Measurements from ENCODE around the gene SURF6.
A peak's percentile ranks its signal among the peaks of the same experiment; 100 is the strongest.

Gene SURF6

GRCh38 chr9:133367778-133368177 lies 31.8 kb upstream of the SURF6 start:
- DNase-seq: no peak

DNA sequence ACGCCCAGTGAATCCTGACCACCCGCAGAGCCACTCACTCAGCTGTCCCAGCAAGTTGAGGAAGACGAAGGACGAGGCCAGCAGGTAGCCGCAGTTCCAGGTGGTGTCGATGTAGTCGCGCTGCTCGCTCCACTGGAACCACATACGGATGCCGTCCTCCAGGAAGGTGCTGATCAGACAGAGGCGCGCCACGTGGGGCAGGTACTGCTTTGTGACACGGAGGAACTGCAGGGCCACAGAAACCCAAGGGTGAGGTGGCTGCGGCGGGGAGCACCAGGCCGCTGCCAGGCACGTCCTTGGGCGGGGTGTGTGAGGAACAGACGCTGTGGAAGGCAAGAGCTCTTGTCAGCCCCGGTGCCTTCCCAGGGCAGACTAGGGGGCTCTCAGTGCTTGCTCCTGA lies 31.2 kb upstream of the SURF6 start:
- DNase-seq: no peak

- DNase-seq: no peak
Measured at GRCh38 chr9:133366435-133366834, 30.4 kb upstream of the SURF6 start.

DNA sequence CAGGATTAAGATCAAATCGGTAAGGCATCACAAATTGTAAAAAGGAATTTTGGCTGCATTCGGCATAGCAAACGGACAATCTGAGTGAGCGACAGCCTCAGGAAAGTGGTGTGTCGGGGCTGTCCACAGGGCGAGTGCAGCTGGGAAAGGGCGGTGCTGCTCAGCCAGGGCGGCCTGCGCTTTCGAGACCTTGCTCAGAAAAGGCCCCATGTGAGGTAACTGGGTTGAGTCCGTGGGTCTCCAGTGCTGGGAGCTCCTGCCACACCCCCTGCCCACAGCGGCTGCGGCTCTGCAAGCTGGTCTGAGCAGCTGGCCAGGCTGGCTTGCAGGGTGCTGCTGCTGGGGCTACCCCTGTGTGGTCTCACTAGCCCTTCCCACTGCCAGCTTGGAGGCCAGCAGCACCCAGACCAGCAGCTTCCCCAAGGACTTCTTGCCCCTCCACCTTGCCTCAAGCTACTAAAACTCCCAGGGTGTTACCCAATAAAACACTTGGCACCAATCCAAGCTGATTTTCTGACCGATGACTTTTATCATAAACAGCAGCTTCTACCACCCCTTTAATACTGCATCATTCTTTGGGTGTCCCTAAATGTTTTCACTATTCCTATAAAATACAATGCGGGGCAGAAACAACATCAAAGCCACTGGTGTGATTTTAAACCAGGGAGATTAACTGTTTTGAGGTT lies 26.5 kb upstream of the SURF6 start:
- DNase-seq: no peak

- no peak for DNase-seq
Measured at GRCh38 chr9:133361507-133362092, 25.6 kb upstream of the SURF6 start.

DNA sequence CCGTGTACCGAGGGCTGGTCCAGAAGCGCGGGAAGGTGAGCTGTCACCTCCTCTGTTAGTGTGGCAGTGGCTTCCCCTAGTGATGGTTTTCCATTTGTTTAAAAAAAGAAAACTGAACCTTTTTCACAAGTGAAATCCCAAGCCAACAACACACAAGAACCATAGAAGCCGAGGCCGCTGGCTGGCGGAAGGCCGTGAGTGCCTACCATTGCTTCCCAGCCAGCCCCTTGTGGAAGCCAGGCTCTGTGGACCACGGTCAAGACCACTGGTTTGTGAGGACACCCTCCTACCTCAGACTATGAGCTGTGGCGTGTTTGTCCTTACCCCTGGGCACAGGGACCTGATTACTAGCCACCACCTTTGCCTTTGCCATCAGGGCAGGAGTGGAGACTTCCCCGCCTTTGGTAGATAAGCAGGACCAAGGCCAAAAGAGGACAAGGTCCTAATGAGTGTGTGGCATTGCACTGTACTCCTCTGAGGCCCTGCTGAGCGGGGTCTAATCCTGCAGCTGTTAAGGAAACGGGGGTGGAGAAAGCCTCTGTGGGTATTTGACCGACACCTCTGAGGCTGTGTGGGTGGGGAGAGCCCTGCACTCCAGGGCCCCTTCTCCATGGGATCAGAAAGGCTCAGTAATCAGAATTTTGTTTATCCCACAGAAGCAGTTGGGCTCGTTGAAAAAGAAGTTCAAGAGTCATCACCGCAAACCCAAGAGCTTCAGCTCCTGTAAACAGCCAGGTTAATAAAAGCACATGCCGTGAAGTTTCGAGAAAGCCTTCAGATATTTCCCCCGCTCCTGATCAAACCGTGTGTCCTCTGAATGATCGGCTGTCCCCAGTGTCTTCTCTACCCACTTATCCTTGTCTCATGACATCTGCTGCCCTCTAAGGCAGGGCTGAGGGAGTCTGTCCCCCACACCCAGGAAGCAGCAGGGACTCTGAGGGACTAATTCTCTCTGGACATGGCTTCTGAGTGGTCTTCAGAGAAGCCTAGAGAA lies 24.7 kb upstream of the SURF6 start:
- no peak for DNase-seq

- no peak for DNase-seq
Measured at GRCh38 chr9:133359399-133360175, 23.6 kb upstream of the SURF6 start.

- DNase-seq: no peak
Measured at GRCh38 chr9:133357656-133358055, 21.7 kb upstream of the SURF6 start.

GRCh38 chr9:133356391-133357091 lies 20.6 kb upstream of the SURF6 start, which contains the start of the genes SURF1 and SURF2:
TSS of gene SURF1 (minus strand) at chr9:133356487. CDS start at chr9:133356453, 34 bp downstream.
TSS of gene SURF2 (plus strand) at chr9:133356550. CDS start at chr9:133356593, 43 bp downstream.
- DNase-seq: peak; percentile 82

DNA sequence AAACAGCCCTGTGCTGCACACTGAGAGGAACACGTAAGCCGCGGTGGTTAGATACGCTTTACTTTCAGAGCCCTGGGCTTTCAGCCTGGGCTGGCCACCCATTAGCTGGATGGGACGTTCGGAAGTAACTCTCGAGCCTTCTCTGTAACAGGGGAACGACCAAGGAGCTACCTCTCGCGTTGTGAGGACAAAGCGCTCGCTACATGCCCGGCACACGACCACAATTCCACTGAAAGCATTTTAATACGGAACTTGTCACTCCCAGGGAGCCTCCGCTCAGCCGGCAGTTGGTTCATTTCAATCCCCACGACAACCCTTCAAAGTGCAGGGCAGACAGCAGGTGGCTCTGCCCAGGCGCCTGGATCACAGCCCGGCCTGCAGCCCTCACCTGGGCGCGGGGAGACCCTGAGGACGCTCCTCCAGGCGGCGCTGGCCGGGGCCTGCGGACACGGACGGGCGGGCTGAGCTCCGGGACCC lies 19.9 kb upstream of the SURF6 start:
- DNase-seq: peak; percentile 34

GRCh38 chr9:133354766-133355165 lies 18.8 kb upstream of the SURF6 start:
- DNase-seq: no peak

DNA sequence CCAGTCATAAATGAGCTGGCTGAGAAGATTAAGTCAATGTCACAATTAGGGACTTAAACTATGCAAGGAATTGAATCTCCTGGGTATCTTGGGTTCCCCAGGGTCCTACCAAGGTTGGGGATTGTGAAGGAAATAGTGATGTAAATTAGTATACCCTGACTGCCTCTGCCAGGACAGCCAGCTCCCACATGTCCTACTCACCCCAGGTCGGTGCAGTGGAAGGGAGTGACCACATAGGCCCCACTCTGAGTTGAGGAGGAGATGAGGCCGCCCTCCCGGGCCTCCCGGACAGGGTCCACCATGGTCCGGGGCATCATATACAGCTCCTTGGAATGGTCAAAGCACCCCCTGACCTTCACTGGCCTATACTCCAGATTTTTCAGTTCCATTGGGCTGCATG lies 17.6 kb upstream of the SURF6 start:
- no peak for DNase-seq

GRCh38 chr9:133352635-133353340 lies 16.8 kb upstream of the SURF6 start:
- DNase-seq: no peak

GRCh38 chr9:133351908-133352634 lies 16.1 kb upstream of the SURF6 start:
- DNase-seq: peak; percentile 33

DNA sequence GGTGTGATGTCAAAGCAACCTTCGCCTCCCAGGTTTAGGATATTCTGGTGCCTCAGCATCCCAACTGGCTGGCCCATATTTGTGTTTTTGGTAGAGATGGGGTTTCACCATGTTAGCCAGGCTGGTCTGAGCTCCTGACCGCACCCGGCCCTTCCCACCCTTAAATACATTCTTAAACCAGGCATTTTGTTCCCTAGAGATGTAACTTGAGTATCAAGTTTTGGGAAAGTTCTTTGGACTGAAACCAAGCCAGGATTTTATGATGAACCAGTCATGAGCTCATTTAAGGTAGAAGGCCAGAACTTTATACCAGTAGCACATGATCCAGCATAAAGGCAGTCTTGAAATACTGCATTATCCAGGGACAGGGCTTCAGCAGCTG lies 15.5 kb upstream of the SURF6 start:
- DNase-seq: no peak

DNA sequence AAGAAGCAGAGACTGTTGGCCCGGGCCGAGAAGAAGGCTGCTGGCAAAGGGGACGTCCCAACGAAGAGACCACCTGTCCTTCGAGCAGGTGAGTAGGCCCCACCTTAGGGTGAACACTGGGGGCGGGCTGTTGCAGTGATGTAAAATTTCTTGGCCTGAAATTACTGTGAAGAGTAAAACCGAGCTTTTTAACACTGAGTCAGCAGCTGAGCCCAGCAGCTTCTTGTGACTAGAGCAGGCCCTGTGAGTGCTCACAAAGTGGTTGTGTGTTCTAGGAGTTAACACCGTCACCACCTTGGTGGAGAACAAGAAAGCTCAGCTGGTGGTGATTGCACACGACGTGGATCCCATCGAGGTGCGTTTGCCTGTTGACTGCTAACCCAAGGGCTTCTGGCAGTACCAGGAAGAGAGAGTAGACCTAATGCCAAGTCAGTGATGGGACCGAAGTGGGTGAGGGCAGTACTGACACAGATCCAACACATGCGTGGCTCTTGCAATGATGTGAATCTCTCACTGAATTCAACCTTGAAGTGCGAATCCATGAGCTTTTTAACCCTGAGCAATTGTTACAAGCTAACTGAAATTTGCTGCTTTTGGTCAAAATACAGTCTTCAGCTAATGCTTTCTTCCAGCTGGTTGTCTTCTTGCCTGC lies 14.1 kb upstream of the SURF6 start:
- DNase-seq: no peak

DNA sequence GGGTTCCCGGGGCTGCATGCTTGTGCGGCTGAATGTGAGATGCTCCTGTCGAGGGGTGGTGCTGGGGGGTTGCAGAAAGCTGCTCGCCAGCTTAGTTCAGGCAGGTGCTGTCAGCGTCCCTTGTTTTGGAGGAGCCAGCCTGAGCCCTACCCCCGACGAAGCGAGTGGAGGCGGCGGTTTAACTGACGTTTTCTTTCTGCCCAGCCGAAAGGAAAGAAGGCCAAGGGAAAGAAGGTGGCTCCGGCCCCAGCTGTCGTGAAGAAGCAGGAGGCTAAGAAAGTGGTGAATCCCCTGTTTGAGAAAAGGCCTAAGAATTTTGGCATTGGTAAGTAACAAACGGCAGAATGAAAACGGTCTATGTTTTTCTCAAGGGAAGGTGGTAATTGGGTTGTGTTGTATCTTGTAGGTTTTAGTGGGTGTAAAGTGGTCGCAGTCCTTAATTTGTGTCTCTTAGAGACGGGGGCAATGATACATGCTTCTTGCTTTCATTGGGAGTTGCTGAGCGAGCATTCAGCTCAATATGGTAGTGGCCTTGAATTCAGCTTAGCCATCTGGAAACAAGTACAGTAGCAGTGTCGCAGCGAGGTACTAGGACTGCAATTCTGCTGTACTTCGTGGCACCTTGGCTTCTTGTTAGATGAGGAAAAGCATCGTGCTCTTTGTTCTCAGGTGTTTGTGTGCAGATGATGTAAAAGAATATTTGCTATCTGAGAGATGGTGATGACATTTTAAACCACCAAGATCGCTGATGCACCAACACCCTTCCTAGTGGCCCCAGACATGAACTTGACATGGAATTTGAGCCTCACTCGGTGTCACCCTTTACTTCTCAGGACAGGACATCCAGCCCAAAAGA lies 13.0 kb upstream of the SURF6 start:
- no peak for DNase-seq

GRCh38 chr9:133347985-133348717 lies 12.2 kb upstream of the SURF6 start, which contains the start of the genes MED22 and RPL7A:
TSS of gene MED22 (minus strand) at chr9:133348131. CDS start at chr9:133346662, 1,469 bp downstream.
TSS of gene RPL7A (plus strand) at chr9:133348218. CDS start at chr9:133348244, 26 bp downstream.
- DNase-seq: peak; percentile 96
